ENCODE measurements around the gene ASXL2. TPM values are rescaled to one million over a fixed set of nuclear protein-coding genes. Genes with fewer than 3 reads are reported as not detected.

The ASXL2 gene
- total and polyA plus RNA-seq, 7 donors = 1.8 to 15.5 (median 10.7) TPM

DNA sequence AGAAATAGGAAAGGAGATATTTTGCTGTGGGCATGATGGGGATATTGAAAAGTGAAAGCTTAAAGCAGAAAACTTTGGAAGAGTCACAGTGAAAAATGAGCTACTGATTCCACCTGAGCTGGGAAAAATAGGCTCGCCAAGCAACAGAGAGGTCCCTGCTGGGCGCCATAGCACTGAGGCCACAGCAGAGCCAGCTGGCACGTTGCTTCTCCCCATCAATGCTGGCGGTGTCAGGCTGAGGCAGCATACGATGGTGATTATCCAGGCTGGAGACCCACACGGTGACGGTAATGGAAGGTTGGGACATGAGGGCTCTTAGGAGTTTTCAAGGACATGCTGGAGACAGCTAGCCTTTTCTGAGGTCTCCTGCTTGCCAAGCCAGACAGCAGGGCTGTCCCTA is 179.1 kb downstream of the ASXL2 start:
- Histone ChIP-seq H3K4me3 (no peak overlapping the region), H3K27me3 (no peaks in the 10 kb centered on the region), H3K9me3 (no peaks in the 10 kb centered on the region), H3K36me3 (no peaks in the 10 kb centered on the region), H3K27ac (no peak overlapping the region), H3K4me1 (no peaks in the 10 kb centered on the region)
- TF ChIP-seq EP300 (IDR thresholded peaks at IDR 0.05) (no peak), POLR2AphosphoS5 (IDR thresholded peaks at IDR 0.05) (no peak), POLR2A (IDR thresholded peaks at IDR 0.05) (no peak)
- TF ChIP-seq, protein P1, sequence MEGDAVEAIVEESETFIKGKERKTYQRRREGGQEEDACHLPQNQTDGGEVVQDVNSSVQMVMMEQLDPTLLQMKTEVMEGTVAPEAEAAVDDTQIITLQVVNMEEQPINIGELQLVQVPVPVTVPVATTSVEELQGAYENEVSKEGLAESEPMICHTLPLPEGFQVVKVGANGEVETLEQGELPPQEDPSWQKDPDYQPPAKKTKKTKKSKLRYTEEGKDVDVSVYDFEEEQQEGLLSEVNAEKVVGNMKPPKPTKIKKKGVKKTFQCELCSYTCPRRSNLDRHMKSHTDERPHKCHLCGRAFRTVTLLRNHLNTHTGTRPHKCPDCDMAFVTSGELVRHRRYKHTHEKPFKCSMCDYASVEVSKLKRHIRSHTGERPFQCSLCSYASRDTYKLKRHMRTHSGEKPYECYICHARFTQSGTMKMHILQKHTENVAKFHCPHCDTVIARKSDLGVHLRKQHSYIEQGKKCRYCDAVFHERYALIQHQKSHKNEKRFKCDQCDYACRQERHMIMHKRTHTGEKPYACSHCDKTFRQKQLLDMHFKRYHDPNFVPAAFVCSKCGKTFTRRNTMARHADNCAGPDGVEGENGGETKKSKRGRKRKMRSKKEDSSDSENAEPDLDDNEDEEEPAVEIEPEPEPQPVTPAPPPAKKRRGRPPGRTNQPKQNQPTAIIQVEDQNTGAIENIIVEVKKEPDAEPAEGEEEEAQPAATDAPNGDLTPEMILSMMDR (IDR thresholded peaks at IDR 0.05) = no peak
- no peak for DNase-seq
- 84 to 90% methylated on average over 7 of the region's 7 CpGs for WGBS, 2 donors
- intact Hi-C loops (cut with DNase I) = no loop called here

DNA sequence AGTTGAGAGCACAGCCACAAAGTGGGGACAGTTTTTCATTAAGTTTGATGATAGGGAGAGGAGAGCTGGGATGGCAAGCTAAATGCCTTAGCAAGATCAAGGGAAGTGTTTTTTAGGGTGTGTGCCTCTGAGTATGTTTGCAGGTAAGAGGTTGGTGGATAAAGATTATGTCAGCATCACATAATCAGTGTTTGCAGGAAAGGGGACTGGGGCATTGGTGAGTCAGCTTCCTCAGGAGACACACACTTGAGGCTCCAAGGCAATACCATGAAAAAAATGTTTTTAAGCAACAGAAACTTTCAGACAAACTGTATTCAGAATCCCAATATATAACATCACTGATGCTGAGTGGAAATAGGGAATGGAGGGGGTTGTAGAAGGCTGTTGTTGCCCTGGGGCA is 179.5 kb downstream of the ASXL2 start:
- no peaks in the 10 kb centered on the region for H3K27me3 ChIP-seq
- TF ChIP-seq POLR2A (IDR thresholded peaks at IDR 0.05) (no peak), EP300 (IDR thresholded peaks at IDR 0.05) (no peak), POLR2AphosphoS5 (IDR thresholded peaks at IDR 0.05) (no peak)
- TF ChIP-seq, protein P1 (IDR thresholded peaks at IDR 0.05) = no peak
- intact Hi-C loops (cut with DNase I) = no loop called here
- no peak for DNase-seq
- no peak overlapping the region for H3K4me3 ChIP-seq
- no peaks in the 10 kb centered on the region for H3K4me1 ChIP-seq
- H3K27ac ChIP-seq = no peak overlapping the region
- H3K9me3 ChIP-seq = no peaks in the 10 kb centered on the region
- H3K36me3 ChIP-seq = no peaks in the 10 kb centered on the region

DNA sequence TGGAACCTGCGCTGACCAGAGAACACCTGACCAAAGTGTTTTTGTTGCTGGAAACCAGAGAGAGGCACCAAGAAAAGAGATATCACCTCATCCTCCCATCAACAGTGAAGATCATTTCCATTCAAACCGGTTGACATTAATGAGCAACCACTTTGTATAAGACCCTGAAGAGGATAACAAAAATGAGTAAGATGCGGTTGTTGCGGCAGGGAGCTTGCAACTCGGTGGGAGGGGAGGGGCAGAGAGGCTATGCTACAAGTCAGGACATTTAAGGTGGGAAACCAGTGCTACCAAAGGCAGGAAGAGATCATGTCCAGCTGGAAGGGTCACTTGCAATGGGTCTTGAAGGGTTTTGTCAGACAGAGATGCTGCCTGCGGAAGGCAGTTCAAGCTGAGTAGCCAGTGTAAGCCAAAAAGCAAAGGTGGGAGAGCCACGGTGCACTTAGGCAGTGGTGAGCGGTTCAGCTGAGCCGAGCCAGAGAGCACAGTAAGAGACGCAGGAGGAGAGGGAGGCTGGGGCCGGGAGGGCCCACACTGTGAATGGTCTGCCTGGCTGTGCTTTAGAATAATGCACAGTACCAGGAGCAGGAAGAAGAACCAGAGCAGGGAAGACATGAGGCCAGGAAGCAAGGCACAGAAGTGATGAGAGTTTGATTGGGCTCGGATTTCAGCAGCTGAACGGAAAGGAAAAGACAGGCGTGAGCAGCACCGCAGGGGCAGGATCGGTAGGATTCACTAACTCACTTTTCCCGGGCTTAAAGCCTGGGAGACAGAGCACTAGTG is 180.5 kb downstream of the ASXL2 start:
- TF ChIP-seq POLR2AphosphoS5 (IDR thresholded peaks at IDR 0.05) (no peak), POLR2A (IDR thresholded peaks at IDR 0.05) (no peak), EP300 (IDR thresholded peaks at IDR 0.05) (no peak)
- TF ChIP-seq, protein P1 (IDR thresholded peaks at IDR 0.05) = no peak
- H3K27ac ChIP-seq = no peak overlapping the region
- H3K4me3 ChIP-seq = no peak overlapping the region
- DNase-seq = no peak
- H3K4me1 ChIP-seq = no peaks in the 10 kb centered on the region
- no peaks in the 10 kb centered on the region for H3K27me3 ChIP-seq
- no peaks in the 10 kb centered on the region for H3K9me3 ChIP-seq
- 73 to 84% methylated on average over 17 of the region's 17 CpGs for WGBS, 2 donors
- H3K36me3 ChIP-seq = no peaks in the 10 kb centered on the region
- intact Hi-C loops (cut with DNase I) = no loop called here

DNA sequence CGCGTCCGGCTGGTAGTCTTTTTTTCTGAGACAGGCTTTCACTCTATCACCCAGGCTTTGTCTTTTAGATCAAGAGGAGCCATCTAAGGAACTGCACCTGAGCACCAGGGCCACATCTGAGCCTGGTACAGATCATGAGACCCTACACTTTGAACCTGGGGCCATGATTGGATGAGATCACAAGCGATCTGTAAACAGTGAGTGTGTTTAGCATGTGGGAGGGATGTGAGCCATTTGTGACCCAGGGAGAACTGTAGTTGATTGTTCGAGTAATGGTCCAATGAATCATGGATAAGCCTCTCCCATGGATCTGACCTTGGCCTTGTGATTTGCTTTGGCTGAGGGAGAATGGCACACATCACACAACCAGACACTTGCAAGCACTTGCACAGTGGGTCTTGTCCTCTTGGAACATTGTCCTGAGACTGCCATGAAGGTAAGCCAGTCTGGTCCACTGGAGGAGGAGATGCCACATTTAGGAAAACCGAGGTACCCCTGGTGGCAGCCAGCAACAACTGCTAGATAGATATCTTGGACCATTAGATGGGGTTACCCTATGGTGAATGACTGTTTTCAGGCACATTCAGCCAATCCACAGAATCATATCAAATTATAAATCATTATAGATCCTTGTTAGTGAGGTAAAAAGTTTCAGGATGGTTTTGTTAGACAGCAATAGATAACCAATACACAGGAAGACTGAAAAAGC is 185.4 kb downstream of the ASXL2 start:
- DNase-seq = no peak
- Histone ChIP-seq H3K27ac (no peak overlapping the region), H3K27me3 (no peaks in the 10 kb centered on the region), H3K4me3 (no peak overlapping the region), H3K4me1 (no peaks in the 10 kb centered on the region), H3K9me3 (no peaks in the 10 kb centered on the region), H3K36me3 (no peaks in the 10 kb centered on the region)
- intact Hi-C loops (cut with DNase I) = no loop called here
- WGBS, 2 donors = 87 to 89% methylated on average over 6 of the region's 6 CpGs
- TF ChIP-seq, protein P1 (IDR thresholded peaks at IDR 0.05) = no peak
- TF ChIP-seq EP300 (IDR thresholded peaks at IDR 0.05) (no peak), POLR2A (IDR thresholded peaks at IDR 0.05) (no peak), POLR2AphosphoS5 (IDR thresholded peaks at IDR 0.05) (no peak)
